Gastrocnemius medialis (tissue), 4 donors: Measurements from ENCODE around the gene SH3GL2.

Source experiments
- CTCF ChIP-seq, 5 experiments: fragments of 450-650 bp in 3 of 5; fragments of 200-600 bp in 2 of 5; sonication (generic) in 2 of 5; IDR thresholded peaks in 4 of 5; conservative IDR thresholded peaks in 1 of 5; 1 replicate in 4 of 5; 2 replicates in 1 of 5; pipeline ENCODE4 v1.5.1; 2016 to 2019; ENCODE audit warnings: antibody characterized with exemption in 5 of 5, mild to moderate bottlenecking in 3 of 5, moderate library complexity in 3 of 5
- POLR2A ChIP-seq, 2 donors: fragments of 450-650 bp; IDR thresholded peaks; one replicate each; pipeline ENCODE4 v1.6.1; 2017; ENCODE audit warnings: antibody characterized with exemption in 2 of 2, mild to moderate bottlenecking in 2 of 2, moderate library complexity in 2 of 2

GRCh38 chr9:17556935-17557334 lies 21.9 kb upstream of the SH3GL2 start:
- TF ChIP-seq CTCF (IDR thresholded peaks at IDR 0.05 in 4 of 5, conservative IDR thresholded peaks at IDR 0.05 in 1 of 5) (no peak), POLR2A (IDR thresholded peaks at IDR 0.05) (no peak)
